ENCODE measurements around the gene SOCS1. TPM values are rescaled to one million over a fixed set of nuclear protein-coding genes. Genes with fewer than 3 reads are reported as not detected.

SOCS1 gene
- polyA plus RNA-seq, 1 donor, result 2.6 TPM

GRCh38 chr16:11204513-11205047, 51.4 kb downstream of the SOCS1 start:
- no peak for DNase-seq (ENCODE audit: low read depth)

Other genes with a start within 250 kb of the SOCS1 start
- not detected for gene TNP2, start 13.1 kb upstream of the SOCS1 start, polyA plus RNA-seq (ENCODE audit: insufficient read length)
- not detected for gene PRM3, start 17.4 kb upstream of the SOCS1 start, polyA plus RNA-seq (ENCODE audit: insufficient read length)
- not detected for gene PRM2, start 20.3 kb upstream of the SOCS1 start, polyA plus RNA-seq (ENCODE audit: insufficient read length)
- gene PRM1, start 25.1 kb upstream of the SOCS1 start, polyA plus RNA-seq (ENCODE audit: insufficient read length), result not detected
- 7.6 TPM for gene RMI2, start 89.3 kb upstream of the SOCS1 start, polyA plus RNA-seq (ENCODE audit: insufficient read length)